NCI-H1417 treated with DMSO at 0.1 percent for 48 hours (cell line): ENCODE measurements around the gene HEXD.
"Not testable (repeated sequence)": the region's sequence is repeated elsewhere in the genome, so short reads cannot be mapped to it uniquely, and the experiment has no call there.

Experiments used
- DNase-seq: peaks from one replicate; lab custom pipeline; 2025; lab: John Stamatoyannopoulos, UW

HEXD gene

GRCh38 chr17:82440991-82441627 lies 23.0 kb downstream of the HEXD start:
- no peak for DNase-seq

- DNase-seq, result no peak
These were observed 23.7 kb downstream of the HEXD start for GRCh38 chr17:82441691-82442487.

GRCh38 chr17:82442643-82443464 lies 24.7 kb downstream of the HEXD start:
- no peak for DNase-seq

GRCh38 chr17:82443465-82444283 lies 25.5 kb downstream of the HEXD start:
- no peak for DNase-seq

GRCh38 chr17:82444284-82444893 lies 26.2 kb downstream of the HEXD start:
- DNase-seq, result no peak

- DNase-seq, result no peak
These were observed 26.9 kb downstream of the HEXD start for GRCh38 chr17:82444941-82445521.

- no peak for DNase-seq
These were observed 27.4 kb downstream of the HEXD start for GRCh38 chr17:82445542-82445941.

GRCh38 chr17:82446124-82446523 lies 28.0 kb downstream of the HEXD start:
- no peak for DNase-seq

GRCh38 chr17:82446649-82447048 lies 28.5 kb downstream of the HEXD start:
- DNase-seq, result no peak

GRCh38 chr17:82447876-82448275 lies 29.7 kb downstream of the HEXD start:
- no peak for DNase-seq

GRCh38 chr17:82449131-82449882 lies 31.2 kb downstream of the HEXD start:
- peak; percentile 8 for DNase-seq

- DNase-seq, result no peak
These were observed 31.8 kb downstream of the HEXD start for GRCh38 chr17:82449883-82450356.

- DNase-seq, result peak; percentile 40
These were observed 32.4 kb downstream of the HEXD start, which contains the start of gene CYBC1 for GRCh38 chr17:82450357-82451106. Gene CYBC1, minus strand, starts transcription at chr17:82450752. Its CDS starts 1,498 bp downstream, at chr17:82449254.

- DNase-seq, result no peak
These were observed 34.0 kb downstream of the HEXD start for GRCh38 chr17:82452162-82452561.

GRCh38 chr17:82453151-82453550 lies 35.0 kb downstream of the HEXD start:
- not testable (repeated sequence) for DNase-seq

- DNase-seq, result not testable (repeated sequence)
These were observed 35.6 kb downstream of the HEXD start for GRCh38 chr17:82453706-82454105.

GRCh38 chr17:82457073-82457928 lies 39.2 kb downstream of the HEXD start:
- DNase-seq, result no peak

GRCh38 chr17:82457929-82458178 lies 39.7 kb downstream of the HEXD start:
- DNase-seq, result no peak
